Middle frontal gyrus (tissue), 1 donor: ENCODE results near the gene PLD4.
"Not testable (repeated sequence)": the region's sequence is repeated elsewhere in the genome, so short reads cannot be mapped to it uniquely, and the experiment has no call there.

Source experiments
- DNase-seq: peaks from one replicate; pipeline ENCODE4 v3.0.0-alpha.2; 2015; ENCODE audit warnings: low spot score; ENCODE audit errors: extremely low spot score

The PLD4 gene

DNA sequence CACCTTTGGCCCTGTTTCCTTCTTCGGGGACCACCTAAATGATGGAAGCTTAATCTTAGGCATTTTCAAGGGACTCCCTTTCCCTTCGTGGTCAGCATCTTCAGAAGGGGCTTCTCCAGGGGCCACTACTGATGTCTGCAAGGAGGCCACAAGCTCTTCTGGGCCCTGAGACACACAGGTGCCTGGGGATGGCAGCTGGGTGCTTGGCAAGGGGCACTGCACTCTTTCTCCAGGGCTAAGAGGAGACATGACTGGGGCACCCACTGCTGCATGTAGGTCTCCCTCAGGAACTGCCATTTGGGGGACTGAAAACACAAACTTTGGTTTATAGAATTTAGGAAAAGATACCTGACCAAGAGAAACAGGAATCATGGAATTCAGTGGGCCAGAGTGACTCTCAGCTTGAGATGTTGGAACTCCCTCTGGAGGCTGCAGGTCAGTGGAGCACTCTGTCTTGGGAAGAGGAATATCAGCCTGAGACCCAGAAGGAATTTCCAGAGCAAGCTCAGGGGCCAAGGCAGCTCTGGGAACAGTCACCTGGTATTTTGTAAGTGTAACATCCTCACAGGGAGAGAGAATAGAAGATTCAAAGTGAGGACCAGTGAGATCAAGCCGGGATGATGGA lies 16.0 kb downstream of the PLD4 start:
- DNase-seq, result no peak

DNA sequence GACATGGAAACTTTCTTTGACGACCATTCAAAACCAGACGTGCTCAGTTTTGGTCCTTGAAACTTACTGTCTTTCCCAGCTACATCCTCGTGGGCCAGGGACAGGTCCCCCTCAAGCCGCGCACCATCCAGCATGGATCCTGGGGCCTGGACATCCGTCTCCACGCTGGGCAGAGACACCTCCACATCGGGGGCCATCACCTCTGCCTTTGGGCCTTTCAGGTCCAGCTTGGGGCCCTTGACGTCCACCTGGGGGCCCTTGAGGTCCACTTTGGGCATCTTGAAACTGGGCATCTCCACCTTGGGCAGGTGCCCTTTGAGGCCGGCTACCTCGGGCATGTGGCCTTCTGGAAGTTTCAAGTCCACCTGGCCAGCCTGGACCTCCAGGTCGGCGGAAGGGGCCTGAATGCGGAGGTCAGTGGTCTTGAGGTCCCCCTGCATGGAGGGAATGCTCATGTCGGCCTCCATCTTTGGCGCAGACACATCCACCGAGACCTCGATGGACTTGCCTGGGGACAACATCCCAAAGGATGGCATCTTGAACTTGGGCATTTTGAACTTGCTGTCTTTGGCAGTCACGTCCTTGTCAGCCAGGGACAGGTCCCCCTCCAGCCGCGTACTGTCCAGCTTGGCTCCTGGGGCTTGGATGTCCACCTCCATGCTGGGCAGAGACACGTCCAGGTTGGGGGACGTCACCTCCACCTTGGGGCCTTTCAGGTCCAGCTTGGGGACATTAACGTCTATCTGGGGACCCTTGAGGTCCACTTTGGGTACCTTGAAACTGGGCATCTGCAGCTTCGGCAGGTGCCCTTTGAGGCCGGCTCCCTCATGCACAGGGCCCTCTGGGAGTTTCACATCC lies 17.1 kb downstream of the PLD4 start:
- no peak for DNase-seq

DNA sequence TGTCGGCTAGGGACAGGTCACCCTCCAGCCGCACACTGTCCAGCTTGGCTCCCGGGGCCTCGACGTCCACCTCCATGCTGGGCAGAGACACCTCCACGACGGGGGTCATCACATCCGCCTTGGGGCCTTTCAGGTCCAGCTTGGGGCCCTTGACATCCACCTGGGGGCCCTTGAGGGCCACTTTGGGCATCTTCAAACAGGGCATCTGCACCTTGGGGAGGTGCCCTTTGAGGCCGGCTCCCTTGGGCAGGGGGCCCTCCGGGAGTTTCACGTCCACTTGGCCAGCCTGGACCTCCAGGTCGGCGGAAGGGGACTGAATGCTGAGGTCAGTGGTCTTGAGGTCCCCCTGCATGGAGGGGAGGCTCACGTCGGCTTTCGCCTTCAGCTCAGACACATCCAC lies 17.9 kb downstream of the PLD4 start:
- DNase-seq, result no peak

DNA sequence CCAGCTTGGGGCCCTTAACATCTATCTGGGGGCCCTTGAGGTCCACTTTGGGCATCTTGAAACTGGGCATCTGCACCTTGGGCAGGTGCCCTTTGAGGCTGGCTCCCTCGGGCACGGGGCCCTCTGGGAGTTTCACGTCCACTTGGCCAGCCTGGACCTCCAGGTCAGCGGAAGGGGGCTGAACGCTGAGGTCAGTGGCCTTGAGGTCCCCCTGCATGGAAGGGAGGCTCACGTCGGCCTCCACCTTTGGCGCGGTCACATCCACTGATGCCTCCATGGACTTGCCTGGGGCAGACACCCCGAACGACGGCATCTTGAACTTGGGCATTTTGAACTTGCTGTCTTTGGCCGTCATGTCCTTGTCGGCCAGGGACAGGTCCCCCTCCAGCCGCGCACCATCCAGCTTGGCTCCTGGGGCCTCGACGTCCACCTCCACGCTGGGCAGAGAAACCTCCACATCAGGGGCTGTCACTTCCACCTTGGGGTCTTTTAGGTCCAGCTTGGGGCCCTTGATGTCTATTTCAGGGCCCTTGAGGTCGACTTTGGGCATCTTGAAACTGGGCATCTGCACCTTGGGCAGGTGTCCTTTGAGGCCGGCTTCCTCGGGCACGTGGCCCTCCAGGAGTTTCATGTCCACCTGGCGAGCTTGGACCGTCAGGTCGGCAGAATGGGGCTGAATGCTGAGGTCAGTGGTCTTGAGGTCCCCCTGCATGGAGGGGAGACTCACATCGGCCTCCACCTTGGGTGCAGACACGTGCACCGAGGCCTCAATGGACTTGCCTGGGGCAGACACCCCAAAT lies 18.7 kb downstream of the PLD4 start:
- not testable (repeated sequence) for DNase-seq

DNA sequence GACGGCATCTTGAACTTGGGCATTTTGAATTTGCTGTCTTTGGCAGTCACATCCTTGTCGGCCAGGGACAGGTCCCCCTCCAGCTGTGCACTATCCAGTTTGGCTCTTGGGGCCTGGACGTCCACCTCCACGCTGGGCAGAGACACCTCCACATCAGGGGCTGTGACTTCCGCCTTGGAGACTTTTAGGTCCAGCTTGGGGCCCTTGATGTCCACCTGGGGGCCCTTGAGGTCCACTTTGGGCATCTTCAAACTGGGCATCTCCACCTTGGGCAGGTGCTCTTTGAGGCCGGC lies 19.3 kb downstream of the PLD4 start:
- DNase-seq, result not testable (repeated sequence)

DNA sequence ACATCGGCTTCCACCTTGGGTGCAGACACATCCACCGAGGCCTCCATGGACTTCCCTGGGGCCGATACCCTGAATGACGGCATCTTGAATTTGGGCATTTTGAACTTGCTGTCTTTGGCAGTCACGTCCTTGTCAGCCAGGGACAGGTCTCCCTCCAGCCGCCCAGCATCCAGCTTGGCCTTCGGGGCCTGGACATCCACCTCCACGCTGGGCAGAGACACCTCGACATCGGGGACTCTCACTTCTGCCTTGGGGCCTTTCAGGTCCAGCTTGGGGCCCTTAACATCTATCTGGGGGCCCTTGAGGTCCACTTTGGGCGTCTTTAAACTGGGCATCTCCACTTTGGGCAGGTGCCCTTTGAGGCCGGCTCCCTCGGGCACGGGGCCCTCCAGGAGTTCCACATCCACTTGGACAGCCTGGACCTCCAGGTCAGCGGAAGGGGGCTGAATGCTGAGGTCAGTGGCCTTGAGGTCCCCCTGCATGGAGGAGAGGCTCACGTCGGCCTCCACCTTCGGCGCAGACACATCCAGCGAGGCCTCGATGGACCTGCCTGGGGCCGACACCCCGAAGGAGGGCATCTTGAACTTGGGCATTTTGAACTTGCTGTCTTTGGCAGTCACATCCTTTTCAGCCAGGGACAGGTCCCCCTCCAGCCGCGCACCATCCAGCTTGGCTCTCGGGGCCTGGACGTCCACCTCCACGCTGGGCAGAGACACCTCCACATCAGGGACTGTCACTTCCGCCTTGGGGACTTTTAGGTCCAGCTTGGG lies 19.9 kb downstream of the PLD4 start:
- DNase-seq, result not testable (repeated sequence)

DNA sequence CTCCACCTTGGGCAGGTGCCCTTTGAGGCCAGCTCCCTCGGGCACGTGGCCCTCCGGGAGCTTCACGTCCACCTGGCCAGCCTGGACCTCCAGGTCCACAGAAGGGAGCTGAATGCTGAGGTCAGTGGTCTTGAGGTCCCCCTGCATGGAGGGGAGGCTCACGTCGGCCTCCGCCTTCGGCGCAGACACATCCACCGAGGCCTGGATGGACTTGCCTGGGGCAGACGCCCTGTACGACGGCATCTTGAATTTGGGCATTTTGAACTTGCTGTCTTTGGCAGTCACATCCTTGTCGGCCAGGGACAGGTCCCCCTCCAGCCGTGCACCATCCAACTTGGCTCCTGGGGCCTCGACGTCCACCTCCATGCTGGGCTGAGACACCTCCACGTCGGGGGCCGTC lies 20.6 kb downstream of the PLD4 start:
- not testable (repeated sequence) for DNase-seq

DNA sequence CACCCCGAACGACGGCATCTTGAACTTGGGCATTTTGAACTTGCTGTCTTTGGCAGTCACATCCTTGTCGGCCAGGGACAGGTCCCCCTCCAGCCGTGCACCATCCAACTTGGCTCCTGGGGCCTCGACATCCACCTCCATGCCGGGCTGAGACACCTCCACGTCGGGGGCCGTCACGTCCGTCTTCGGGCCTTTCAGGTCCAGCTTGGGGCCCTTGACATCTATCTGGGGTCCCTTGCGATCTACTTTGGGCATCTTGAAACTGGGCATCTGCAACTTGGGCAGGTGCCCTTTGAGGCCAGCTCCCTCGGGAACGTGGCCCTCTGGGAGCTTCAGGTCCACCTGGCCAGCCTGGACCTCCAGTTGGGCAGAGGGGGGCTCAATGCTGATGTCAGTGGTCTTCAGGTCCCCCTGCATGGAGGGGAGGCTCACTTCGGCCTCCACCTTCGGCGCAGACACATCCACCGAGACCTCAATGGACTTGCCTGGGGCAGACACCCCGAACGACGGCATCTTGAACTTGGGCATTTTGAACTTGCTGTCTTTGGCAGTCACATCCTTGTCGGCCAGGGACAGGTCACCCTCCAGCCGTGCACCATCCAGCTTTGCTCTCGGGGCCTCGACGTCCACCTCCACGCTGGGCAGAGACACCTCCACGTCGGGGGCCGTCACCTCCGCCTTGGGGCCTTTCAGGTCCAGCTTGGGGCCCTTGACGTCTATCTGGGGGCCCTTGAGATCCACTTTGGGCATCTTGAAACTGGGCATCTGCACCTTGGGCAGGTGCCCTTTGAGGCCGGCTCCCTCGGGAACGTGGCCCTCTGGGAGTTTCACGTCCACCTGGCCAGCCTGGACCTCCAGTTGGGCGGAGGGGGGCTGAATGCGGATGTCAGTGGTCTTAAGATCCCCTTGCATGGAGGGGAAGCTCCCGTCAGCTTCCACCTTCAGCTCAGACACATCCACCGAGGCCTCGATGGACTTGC lies 21.6 kb downstream of the PLD4 start:
- not testable (repeated sequence) for DNase-seq

DNA sequence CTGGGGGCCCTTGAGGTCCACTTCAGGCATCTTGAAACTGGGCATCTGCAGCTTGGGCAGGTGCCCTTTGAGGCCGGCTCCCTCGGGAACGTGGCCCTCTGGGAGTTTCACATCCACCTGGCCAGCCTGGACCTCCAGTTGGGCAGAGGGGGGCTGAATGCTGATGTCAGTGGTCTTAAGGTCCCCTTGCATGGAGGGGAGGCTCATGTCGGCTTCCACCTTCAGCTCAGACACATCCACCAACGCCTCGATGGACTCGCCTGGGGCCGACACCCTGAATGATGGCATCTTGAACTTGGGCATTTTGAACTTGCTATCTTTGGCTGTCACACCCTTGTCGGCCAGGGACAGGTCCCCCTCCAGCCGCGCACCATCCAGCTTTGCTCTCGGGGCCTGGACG lies 22.5 kb downstream of the PLD4 start:
- not testable (repeated sequence) for DNase-seq

DNA sequence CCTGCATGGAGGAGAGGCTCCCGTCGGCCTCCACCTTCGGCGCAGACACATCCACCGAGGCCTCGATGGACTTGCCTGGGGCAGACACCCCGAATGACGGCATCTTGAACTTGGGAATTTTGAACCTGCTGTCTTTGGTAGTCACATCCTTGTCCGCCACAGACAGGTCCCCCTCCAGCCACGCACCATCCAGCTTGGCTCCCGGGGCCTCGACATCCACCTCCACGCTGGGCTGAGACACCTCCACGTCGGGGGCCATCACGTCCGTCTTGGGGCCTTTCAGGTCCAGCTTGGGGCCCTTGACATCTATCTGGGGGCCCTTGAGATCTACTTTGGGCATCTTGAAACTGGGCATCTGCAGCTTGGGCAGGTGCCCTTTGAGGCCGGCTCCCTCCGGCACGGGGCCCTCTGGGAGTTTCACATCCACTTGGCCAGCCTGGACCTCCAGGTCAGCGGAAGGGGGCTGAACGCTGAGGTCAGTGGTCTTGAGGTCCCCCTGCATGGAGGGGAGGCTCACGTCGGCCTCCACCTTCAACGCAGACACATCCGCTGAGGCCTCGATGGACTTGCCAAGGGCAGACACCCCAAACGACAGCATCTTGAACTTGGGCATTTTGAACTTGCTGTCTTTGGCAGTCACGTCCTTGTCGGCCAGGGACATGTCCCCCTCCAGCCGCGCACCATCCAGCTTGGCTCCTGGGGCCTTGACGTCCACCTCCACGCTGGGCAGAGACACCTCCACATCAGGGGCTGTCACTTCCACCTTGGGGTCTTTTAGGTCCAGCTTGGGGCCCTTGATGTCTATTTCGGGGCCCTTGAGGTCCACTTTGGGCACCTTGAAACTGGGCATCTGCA lies 23.4 kb downstream of the PLD4 start:
- DNase-seq, result not testable (repeated sequence)

DNA sequence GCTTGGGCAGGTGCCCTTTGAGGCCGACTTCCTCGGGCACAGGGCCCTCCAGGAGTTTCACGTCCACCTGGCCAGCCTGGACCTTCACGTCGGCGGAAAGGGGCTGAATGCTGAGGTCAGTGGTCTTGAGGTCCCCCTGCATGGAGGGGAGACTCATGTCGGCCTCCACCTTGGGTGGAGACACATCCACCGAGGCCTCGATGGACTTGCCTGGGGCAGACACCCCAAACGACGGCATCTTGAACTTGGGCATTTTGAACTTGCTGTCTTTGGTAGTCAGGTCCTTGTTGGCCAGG lies 24.0 kb downstream of the PLD4 start:
- DNase-seq, result no peak

DNA sequence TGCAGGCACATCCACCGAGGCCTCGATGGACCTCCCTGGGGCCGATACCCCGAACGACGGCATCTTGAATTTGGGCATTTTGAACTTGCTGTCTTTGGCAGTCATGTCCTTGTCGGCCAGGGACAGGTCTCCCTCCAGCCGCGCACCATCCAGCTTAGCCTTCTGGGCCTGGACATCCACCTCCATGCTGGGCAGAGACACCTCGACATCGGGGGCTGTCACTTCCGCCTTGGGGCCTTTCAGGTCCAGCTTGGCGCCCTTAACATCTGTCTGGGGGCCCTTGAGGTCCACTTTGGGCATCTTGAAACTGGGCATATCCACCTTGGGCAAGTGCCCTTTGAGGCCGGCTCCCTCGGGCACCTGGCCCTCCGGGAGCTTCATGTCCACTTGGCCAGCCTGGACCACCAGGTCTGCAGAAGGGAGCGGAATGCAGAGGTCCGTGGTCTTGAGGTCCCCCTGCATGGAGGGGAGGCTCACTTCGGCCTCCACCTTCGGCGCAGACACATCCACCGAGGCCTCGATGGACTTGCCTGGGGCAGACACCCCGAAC lies 24.8 kb downstream of the PLD4 start:
- DNase-seq, result not testable (repeated sequence)

DNA sequence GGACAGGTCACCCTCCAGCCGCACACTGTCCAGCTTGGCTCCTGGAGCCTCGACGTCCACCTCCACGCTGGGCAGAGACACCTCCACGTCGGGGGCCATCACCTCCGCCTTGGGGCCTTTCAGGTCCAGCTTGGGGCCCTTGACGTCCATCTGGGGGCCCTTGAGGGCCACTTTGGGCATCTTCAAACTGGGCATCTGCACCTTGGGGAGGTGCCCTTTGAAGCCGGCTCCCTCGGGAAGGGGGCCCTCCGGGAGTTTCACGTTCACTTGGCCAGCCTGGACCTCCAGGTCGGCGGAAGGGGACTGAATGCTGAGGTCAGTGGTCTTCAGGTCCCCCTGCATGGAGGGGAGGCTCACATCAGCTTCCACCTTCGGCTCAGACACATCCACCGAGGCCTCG lies 25.3 kb downstream of the PLD4 start:
- no peak for DNase-seq

DNA sequence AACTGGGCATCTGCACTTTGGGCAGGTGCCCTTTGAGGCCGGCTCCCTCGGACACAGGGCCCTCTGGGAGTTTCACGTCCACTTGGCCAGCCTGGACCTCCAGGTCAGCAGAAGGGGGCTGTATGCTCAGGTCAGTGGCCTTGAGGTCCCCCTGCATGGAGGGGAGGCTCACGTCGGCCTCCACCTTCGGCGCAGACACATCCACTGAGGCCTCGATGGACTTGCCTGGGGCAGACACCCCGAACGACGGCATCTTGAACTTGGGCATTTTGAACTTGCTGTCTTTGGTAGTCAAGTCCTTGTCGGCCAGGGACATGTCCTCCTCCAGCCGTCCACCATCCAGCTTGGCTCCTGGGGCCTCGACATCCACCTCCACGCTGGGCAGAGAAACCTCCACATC lies 26.0 kb downstream of the PLD4 start:
- not testable (repeated sequence) for DNase-seq

DNA sequence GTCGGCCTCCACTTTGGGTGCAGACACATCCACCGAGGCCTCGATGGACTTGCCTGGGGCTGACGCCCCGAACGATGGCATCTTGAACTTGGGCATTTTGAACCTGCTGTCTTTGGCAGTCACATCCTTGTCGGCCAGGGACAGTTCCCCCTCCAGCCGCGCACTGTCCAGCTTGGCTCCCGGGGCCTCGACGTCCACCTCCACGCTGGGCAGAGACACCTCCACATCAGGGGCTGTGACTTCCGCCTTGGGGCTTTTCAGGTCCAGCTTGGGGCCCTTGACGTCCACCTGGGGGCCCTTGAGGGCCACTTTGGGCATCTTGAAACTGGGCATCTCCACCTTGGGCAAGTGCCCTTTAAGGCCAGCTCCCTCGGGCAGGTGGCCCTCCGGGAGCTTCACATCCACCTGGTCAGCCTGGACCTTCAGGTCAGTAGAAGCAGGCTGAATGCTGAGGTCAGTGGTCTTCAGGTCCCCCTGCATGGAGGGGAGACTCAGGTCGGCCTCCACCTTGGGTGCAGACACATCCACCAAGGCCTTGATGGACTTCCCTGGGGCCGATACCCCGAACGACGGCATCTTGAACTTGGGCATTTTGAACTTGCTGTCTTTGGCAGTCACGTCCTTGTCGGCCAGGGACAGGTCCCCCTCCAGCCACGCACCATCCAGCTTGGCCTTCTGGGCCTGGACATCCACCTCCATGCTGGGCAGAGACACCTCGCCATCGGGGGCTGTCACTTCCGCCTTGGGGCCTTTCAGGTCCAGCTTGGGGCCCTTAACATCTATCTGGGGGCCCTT lies 27.4 kb downstream of the PLD4 start:
- not testable (repeated sequence) for DNase-seq

DNA sequence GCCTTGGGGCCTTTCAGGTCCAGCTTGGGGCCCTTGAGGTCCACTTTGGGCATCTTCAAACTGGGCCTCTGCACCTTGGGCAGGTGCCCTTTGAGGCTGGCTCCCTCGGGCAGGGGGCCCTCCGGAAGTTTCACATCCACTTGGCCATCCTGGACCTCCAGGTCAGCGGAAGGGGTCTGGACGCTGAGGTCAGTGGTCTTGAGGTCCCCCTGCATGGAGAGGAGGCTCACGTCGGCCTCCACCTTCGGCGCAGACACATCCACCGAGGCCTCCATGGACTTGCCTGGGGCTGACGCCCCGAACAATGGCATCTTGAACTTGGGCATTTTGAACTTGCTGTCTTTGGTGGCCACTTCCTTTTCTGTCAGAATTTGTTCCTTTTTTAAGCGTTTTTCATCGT lies 28.4 kb downstream of the PLD4 start:
- no peak for DNase-seq

DNA sequence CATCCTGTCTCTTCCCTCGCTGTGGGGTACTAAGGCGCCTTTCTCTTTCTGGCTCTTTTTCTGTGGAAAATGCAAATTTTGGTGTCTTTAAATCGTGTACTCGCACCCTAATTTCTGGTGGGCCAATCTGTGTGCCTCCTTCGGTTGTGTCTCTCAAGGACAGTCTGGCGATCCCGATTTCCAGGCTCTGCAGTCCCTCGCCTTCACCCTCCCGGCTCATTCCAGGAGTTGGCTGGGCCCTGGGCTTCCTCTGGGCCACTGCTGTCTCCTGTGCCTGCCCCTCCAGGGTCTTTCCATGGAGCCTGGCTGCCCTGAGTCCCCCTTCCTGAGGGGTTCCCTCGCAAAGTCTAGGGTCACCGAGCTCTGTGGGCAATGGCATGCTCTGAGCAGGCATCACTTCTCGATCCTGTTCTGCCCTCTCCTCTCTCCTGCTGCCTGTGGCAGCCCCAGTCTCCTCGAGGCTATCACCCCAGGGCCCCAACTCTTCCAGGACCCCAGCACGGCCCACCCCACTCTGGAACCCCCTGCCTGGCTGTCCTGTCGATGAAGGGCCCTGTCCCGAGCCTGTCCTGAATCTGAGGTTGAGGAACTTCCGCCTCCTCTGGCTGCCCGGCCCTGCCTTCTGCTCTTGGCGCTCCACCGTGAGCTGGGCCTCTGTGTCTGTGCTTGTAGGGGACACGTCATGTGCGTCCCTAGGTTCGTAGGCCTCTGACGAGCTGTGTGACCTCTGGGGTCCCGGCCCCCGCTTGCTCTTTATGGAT lies 29.4 kb downstream of the PLD4 start:
- no peak for DNase-seq
